Fibroblast of the conjunctiva (primary cell): ENCODE data around the gene GORASP1.
A peak's percentile ranks its signal among the peaks of the same experiment; 100 is the strongest.
"Not testable (repeated sequence)": the region's sequence is repeated elsewhere in the genome, so short reads cannot be mapped to it uniquely, and the experiment has no call there.

ENCODE experiments used
- DNase-seq: peaks from one replicate; pipeline ENCODE4 v3.0.0-alpha.2; 2010; ENCODE audit warnings: low read depth

The GORASP1 gene

GRCh38 chr3:39064646-39065045 lies 42.8 kb downstream of the GORASP1 start:
- no peak for DNase-seq

GRCh38 chr3:39063143-39063542 lies 44.3 kb downstream of the GORASP1 start:
- no peak for DNase-seq

GRCh38 chr3:39062180-39062579 lies 45.2 kb downstream of the GORASP1 start:
- no peak for DNase-seq

DNA sequence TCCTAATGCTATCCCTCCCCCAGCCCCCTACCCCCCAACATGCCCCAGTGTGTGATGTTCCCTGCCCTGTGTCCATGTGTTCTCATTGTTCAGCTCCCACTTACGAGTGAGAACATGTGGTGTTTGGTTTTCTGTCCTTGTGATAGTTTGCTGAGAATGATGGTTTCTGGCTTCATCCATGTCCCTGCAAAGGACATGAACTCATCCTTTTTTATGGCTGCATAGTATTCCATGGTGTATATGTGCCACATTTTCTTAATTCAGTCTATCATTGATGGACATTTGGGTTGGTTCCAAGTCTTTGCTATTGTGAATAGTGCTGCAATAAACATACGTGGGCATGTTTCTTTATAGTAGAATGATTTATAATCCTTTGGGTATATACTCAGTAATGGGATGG lies 46.2 kb downstream of the GORASP1 start:
- not testable (repeated sequence) for DNase-seq

GRCh38 chr3:39056151-39056550 lies 51.3 kb downstream of the GORASP1 start:
- DNase-seq: no peak

DNA sequence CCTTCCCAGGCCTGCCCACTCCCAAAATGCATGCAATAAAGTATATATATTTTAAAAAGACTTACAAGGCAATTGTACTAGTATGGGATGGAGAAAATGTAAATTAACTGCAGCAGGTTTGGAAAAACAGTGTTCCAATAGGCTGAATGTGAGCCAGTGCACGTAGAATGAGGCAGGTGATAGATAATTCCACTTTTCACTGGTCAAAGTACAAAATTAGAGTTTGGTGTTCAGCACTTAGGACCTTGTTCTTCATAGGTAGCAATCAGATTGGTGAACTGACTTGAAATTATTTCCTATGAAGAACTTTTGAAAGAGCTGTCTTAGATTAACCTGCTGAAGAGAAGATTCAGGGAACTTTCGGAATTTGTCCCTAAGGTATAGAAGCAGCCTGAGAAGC lies 53.7 kb downstream of the GORASP1 start:
- no peak for DNase-seq

DNA sequence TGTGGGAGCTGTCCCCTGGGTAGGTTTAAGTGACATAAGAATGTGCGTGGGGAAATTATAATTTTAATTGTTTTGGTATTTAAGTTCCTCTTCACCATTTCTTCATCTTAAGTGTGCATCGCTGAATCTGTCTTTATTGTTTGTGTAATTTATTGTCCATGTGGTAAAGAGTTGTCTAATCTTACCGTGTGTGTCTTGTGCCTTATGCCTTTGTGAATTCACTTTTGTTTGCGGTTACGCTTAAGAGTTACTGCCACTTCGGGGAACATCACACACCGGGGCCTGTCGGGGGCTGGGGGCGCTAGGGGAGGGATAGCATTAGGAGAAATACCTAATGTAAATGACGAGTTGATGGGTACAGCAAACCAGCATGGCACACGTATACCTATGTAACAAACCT lies 54.8 kb downstream of the GORASP1 start:
- DNase-seq: no peak

- DNase-seq: peak; percentile 83
Measured at GRCh38 chr3:39051649-39052561, 55.5 kb downstream of the GORASP1 start, which contains the start of the genes SCN11A and WDR48. TSS of gene SCN11A (minus strand) at chr3:39051944. CDS start at chr3:38950362, 101,582 bp downstream. TSS of gene WDR48 (plus strand) at chr3:39052016. CDS start at chr3:39052026, 10 bp downstream.

GRCh38 chr3:39050029-39050428 lies 57.4 kb downstream of the GORASP1 start:
- DNase-seq: no peak
